ENCODE data around the gene NUP88.
A peak's percentile ranks its signal among the peaks of the same experiment; 100 is the strongest.
"Not testable (repeated sequence)": the region's sequence is repeated elsewhere in the genome, so short reads cannot be mapped to it uniquely, and the experiment has no call there.

NUP88 gene

DNA sequence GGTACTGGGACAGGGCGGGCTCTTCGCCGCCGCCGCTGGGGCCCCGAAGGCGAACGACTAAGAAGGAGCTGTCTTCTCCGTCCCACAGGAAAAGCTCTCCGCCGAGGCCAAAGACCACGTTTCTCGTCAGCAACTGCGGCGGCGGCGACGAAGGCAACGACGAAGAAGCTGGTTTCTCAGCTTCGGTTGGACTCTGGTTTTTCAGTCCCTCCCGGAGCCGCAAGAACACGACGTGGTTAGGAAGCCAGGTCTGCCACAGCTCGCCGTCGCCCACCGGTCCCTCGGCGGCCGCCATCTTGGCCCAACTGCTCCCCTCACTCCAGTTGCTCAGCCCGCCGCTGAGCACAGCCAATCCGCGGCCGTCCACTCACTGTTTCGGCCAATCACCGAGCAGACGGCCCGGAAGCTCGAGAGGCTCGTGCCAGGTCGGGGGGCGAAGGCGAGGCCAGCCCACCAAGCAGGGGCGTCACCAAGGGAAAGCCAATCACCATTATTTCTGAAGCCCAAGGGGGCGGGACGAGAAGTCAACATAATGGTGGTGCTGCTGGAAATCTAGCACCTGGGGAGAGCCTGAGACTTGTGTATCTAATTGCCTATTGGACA lies at the start of gene NUP88:
Gene NUP88 (minus strand): TSS at position 307 of the 603 bp plus-strand sequence. CDS start 12 bp downstream, at position 295.
- DNase-seq = peak; percentile 77 to 99 (median 96)

DNA sequence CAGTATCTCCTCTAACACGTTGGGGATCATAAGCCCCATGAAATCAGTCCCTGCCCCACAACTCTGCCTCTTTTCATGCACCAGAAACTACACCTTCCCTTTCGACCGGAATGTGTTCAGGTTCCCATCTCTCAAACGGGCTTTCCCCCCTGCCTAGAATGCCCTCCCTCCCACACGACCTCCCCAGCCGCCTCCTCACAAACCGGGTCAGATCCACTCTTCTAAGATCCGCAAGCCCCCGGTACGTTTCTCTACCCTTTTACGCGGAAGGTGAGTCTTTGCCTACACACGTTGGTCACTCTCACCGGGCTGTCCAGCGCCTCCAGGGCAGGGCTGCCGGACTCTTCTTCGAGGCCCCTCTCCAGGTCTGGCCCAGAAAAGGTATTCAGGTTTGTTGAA lies 48.6 kb upstream of the NUP88 start:
- DNase-seq = peak in 3 of 56 donors; percentile 21 to 41 (median 27)

GRCh38 chr17:5467416-5467815 lies 48.0 kb upstream of the NUP88 start:
- DNase-seq = no peak

GRCh38 chr17:5466295-5466694 lies 46.8 kb upstream of the NUP88 start:
- no peak for DNase-seq

- DNase-seq = no peak
These were observed 45.5 kb upstream of the NUP88 start for GRCh38 chr17:5464717-5465507.

GRCh38 chr17:5446786-5447185 lies 27.3 kb upstream of the NUP88 start:
- peak in 53 of 56 donors; percentile 5 to 91 (median 68) for DNase-seq

DNA sequence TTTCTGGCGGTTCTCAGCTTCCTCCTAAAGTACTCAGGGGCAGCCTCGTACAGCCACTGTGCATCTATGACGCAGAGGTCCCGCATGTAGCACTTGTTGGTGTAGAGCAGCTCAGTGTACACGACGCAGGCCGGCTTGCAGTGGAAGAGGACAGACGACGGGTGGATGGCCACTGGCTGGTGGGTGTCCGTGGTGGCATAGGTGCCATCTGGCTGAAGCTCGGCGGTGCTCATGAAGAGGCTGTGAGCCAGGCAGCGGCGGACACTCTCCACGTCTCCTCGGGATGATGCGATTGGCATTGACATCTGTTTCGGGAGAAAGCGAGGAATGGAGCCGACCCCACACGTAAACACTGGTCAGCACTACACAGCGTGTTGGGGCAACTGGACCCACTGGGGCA lies 24.7 kb upstream of the NUP88 start:
- DNase-seq = no peak

DNA sequence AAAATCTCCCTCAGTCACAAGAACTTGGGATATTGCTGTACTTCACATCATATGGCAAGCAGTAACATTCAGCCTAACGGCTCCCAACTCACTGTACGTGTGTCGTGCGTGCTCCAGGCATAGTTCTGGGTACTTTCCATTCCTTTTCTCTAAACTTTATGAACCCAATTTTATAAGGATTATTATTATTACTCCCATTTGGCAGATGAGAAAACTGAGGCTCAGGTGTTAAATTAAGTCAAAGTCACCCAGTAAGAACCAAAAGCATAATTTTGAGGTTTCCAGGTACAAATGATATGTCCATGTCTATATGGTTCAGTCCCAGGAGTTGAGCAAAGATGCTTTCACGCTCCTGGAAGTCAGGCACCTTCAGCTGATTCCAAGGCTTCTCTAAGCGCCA lies 24.3 kb upstream of the NUP88 start:
- DNase-seq = no peak

DNA sequence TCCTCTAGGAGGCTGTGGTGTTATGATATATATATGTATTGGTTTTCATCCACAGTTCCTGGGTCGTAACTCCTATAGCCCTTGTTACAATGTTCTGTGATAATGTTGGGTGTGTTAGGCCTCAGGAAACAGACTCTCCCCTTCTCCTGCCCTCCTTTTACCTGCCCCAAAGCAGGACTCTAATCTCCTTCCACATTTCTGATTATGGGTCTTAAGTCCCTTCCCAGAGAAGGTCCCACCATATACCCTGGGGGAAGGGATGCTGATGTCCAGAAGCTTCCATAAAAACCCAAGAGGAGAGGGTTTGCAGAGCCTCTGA lies 19.9 kb upstream of the NUP88 start:
- no peak for DNase-seq

- peak; percentile 36 to 93 (median 80) for DNase-seq
These were observed 19.4 kb upstream of the NUP88 start, which contains the start of gene C1QBP for GRCh38 chr17:5438716-5439445. Gene C1QBP (minus strand): TSS chr17:5439155. CDS start chr17:5439073, 82 bp downstream.

GRCh38 chr17:5437721-5438317 lies 18.4 kb upstream of the NUP88 start:
- no peak for DNase-seq

DNA sequence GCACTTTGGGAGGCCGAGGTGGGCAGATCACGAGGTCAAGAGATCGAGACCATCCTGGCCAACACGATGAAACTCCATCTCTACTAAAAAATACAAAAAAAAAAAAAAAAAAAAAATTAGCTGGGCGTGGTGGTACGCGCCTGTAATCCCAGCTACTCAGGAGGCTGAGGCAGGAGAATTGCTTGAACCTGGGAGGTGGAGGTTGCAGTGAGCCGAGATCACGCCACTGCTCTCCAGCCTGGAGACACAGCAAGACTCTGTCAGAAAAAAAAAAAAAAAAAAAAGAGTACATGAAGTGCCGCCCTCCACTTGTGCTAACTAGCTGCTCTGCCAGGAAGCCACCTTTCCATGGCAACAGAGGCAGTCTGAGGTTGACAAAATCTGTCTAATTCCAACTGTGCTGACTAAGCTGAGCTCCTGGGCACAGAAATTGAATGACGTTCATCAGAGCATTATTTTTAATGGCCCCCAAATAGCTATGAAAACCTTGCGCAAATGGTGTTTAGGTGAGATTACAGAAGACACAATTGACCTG lies 16.4 kb upstream of the NUP88 start:
- peak in 20 of 56 donors; percentile 1 to 54 (median 12) for DNase-seq

GRCh38 chr17:5434984-5435383 lies 15.5 kb upstream of the NUP88 start:
- DNase-seq = peak in 2 of 56 donors; percentile 14 to 16

DNA sequence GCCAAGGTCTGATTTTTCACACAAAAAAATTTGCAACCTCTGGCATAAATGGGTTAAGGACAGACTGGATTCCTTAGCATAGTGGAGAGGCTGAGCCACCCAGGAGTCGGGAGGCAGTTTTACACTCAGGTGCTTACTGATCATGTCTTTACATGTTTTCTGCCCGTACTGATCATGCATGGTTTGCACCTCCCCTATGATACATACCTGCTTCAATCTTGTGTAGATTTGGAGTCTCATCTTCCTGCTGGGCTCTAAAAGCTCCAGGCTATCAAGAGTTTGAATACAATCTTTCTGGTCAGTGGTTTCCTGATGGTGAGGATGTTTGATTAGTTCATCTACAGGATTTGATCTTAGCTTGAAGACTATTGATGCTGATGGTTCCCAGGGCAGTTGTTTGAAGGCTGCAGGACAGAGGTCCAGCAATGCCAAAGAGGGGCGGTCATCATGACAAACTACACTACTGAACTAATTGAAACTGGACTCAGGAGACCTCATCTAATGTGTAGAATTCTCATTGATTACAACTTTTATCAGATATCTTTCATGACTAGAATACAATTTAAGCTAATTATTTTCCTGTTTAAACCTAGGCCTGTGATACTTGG lies 12.6 kb upstream of the NUP88 start:
- no peak for DNase-seq

GRCh38 chr17:5431234-5431633 lies 11.8 kb upstream of the NUP88 start:
- DNase-seq = not testable (repeated sequence)

- DNase-seq = no peak
These were observed 11.0 kb upstream of the NUP88 start for GRCh38 chr17:5430413-5430999.

DNA sequence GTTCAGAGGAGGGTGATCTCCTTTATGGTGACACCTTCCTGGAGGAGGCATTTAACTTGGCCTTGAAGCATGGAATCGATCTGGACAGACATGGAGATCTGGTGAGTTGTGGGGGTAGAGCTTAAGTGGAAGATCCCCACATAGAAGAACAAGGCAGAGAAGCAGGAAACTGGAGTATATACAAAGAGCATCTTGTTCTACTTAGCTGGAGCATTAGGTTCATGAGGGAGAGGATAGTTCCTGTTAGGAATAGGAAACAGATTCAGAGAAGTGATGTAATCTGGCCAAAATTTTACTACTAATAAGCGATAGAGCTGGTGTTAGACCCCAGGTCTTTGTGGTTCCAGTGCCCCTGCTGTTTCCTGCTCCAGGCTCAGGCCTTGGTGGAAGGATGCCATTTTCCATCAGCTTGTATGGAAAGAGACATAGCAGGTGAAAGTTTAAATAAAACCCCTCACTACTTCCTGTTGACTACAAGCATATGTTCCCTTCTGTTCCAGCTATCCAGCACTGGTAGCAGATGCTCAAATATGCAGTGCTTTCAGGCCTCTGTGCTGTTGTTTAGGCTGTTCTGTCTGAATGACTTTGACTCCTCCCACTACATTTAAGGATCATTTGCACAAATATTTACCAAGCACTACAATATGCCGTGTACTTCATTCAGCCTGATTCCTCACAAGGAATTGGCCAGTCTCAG lies 9.9 kb upstream of the NUP88 start:
- DNase-seq = no peak

- no peak for DNase-seq
These were observed 6.4 kb upstream of the NUP88 start for GRCh38 chr17:5425826-5426225.

DNA sequence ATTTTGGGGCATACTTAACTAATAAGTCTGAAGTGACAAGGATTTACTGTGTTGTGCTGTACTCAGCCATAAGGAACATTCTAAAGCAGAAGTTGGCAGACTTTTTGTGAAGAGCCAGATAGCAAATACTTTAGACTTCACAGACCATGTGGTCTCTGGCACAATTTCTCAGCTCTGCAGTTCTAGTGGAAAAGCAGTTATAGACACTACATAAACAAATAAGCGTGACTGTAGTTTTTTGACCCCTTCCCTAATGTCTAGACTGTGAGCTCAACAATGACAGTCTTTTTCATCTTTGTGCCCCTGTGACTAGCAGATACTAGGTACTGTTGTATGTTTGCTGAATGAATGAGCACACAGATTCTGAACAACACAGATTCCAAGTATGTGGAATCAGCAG lies 5.4 kb upstream of the NUP88 start:
- no peak for DNase-seq

DNA sequence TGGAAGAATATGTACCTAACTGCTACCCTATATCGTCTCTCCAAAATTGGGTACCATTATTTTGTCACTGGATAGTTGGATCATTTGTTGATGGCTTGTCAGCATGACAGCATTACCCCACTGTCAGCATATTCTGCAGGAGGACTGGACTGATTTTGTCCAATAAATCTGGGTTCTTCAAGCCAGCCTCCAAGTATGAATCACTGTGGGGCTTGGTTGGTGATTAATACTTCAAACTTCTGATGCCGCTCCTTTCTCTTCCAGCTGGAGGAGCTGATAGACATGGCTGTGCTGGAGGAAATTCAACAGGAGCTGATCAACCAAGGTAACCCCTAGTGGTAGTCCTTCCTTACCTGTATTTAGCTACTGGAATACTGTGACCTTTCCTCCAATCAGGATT lies 3.0 kb upstream of the NUP88 start:
- DNase-seq = no peak
